ENCODE results near the gene C1RL. TPM values are rescaled to one million over a fixed set of nuclear protein-coding genes. Genes with fewer than 3 reads are reported as not detected.

Gene C1RL
- total RNA-seq, 4 donors from 2014 or later: 38.1 to 42.3 (median 40.4) TPM

DNA sequence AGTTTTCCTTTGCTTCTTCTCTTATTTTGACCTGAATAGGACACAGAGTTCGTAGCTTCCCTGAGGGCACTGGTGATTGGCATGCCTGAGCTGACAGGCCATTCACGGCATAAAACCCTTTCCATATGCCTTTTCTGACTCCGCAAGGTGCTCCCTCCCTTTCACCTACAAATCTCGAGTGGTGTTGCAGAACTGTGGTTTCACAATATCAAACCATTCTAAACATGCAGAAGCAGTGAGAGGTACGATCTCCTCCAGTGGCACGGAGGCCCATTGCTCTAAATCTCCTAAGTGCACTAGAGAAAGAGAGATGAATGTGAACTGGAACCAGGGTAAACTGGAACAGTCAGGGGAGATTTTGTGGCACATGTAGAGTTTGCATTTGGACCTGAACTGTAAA lies 45.0 kb upstream of the C1RL start:
- DNase-seq (ENCODE audit: low spot score in 2 of 2): no peak
- TF ChIP-seq POLR2A (IDR thresholded peaks at IDR 0.05): no peak
- TF ChIP-seq, protein P1, sequence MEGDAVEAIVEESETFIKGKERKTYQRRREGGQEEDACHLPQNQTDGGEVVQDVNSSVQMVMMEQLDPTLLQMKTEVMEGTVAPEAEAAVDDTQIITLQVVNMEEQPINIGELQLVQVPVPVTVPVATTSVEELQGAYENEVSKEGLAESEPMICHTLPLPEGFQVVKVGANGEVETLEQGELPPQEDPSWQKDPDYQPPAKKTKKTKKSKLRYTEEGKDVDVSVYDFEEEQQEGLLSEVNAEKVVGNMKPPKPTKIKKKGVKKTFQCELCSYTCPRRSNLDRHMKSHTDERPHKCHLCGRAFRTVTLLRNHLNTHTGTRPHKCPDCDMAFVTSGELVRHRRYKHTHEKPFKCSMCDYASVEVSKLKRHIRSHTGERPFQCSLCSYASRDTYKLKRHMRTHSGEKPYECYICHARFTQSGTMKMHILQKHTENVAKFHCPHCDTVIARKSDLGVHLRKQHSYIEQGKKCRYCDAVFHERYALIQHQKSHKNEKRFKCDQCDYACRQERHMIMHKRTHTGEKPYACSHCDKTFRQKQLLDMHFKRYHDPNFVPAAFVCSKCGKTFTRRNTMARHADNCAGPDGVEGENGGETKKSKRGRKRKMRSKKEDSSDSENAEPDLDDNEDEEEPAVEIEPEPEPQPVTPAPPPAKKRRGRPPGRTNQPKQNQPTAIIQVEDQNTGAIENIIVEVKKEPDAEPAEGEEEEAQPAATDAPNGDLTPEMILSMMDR (IDR thresholded peaks at IDR 0.05): no peak
- WGBS, 2 donors: 53 to 66% methylated on average over 6 of the region's 6 CpGs
- intact Hi-C loops (cut with DNase I; ENCODE audit: low total_unique reads): no loop called here
- H3K4me3 ChIP-seq (ENCODE audit: low read depth, poor library complexity, severe bottlenecking): no peak overlapping the region

DNA sequence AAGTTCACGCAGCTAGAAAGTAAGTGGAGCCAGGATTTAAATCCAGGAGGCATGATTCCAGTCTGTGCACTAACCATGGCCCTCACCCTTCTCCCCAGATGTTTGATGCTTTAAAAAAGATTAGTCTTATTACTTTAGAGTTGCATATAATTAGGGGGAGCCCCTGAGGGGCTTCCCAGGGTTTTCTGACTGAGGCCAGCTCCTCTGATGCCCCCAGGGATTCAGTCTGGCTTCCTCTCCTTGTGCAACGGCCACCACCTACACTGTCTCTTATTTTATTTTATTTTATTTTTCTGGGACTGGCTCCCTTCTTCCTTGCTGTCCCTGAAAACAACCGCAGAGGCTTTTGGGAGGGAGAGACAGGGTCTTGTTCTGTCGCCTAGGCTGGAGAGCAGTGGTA lies 43.8 kb upstream of the C1RL start:
- 79% methylated on average over 4 of the region's 4 CpGs for WGBS, 2 donors
- intact Hi-C loops (cut with DNase I; ENCODE audit: low total_unique reads): no loop called here
- no peak for TF ChIP-seq POLR2A (IDR thresholded peaks at IDR 0.05)
- TF ChIP-seq, protein P1 (IDR thresholded peaks at IDR 0.05): no peak
- H3K4me3 ChIP-seq (ENCODE audit: low read depth, poor library complexity, severe bottlenecking): no peak overlapping the region
- no peak for DNase-seq (ENCODE audit: low spot score in 2 of 2)

DNA sequence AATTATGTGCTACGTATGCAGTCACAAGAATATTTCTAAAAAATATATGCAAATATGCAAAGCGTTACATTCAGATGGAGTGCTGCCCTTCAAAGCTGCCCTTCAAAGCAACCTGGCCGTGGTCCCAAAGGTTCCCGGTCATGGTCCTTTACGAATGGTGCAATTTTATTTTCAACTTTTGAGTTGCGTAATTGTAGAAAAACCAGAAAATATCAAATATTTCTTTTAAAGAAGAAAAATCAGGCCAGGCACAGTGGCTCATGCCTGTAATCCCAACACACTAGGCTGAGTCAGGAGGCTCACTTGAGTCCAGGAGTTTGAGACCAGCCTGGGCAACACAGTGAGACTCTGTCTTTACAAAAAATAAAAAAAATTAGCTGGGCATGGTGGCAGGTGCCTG lies 42.5 kb upstream of the C1RL start:
- DNase-seq (ENCODE audit: low spot score in 2 of 2): no peak
- H3K4me3 ChIP-seq (ENCODE audit: low read depth, poor library complexity, severe bottlenecking): no peak overlapping the region
- intact Hi-C loops (cut with DNase I; ENCODE audit: low total_unique reads): no loop called here
- TF ChIP-seq, protein P1 (IDR thresholded peaks at IDR 0.05): no peak
- no peak for TF ChIP-seq POLR2A (IDR thresholded peaks at IDR 0.05)
- 94% methylated on average over 6 of the region's 6 CpGs for WGBS, 2 donors

DNA sequence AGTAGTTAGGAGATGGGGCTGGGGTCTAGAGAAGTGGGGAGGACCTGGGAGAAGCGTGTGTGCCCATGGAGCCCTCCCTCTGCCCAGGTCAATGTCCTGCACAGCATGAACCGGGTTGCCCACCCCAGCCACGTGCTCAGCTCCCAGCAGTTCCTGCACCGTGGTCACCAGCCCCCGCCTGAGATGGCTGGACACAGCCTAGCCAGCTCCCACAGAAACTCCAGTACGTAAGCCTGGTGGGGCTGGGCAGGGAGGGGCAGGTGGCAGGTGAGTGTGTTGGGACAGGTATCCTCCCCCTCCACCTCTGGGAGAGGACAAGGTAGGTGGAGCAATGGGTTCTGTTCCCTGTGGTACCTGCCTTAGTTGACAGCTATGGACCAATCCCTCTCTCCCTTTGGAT lies 41.8 kb upstream of the C1RL start:
- 86 to 93% methylated on average over 6 of the region's 6 CpGs for WGBS, 2 donors
- no peak for DNase-seq (ENCODE audit: low spot score in 2 of 2)
- intact Hi-C loops (cut with DNase I; ENCODE audit: low total_unique reads): no loop called here
- TF ChIP-seq POLR2A (IDR thresholded peaks at IDR 0.05): no peak
- TF ChIP-seq, protein P1 (IDR thresholded peaks at IDR 0.05): no peak
- H3K4me3 ChIP-seq (ENCODE audit: low read depth, poor library complexity, severe bottlenecking): no peak overlapping the region

DNA sequence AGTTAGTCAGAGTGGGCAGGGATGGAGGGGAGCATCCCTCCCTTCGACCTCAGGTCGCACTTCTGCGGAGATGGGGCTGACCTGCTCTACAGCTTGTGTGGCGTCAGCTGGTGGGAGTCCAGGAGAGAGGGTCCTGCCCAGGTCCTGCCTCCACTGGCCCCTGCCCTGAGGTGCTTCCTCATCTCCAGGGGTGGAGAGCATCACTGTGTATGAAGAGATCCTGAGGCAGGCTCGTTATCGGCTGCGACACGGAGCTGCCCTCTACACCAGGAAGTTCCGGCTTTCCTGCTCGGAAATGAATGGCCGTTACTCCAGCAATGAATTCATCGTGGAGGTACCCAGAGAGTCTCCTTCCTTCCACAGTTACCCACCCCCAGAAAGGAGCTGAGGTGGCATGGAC lies 41.3 kb upstream of the C1RL start:
- WGBS, 2 donors: 89 to 94% methylated on average over 12 of the region's 12 CpGs
- TF ChIP-seq POLR2A (IDR thresholded peaks at IDR 0.05): no peak
- TF ChIP-seq, protein P1 (IDR thresholded peaks at IDR 0.05): no peak
- intact Hi-C loops (cut with DNase I; ENCODE audit: low total_unique reads): no loop called here
- DNase-seq (ENCODE audit: low spot score in 2 of 2): no peak
- no peak overlapping the region for H3K4me3 ChIP-seq (ENCODE audit: low read depth, poor library complexity, severe bottlenecking)

DNA sequence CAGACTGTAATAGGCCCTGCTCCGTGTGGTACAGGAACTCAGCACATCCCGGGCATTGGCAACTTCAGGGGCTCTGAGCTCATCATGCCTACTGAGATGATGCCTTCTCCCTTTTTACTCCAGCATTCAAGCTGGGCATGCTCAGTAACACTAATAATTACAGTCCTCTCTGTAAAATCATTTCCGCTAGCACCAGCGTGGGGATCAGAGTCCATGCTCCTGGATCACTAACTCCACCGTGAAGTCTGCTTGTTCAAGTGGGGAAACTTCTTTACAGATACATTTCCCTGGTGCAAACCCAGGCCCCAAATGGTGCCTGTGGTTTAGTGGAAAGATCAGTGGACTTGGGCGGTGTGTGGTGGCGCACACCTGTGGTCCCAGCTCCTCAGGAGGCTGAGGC lies 37.9 kb upstream of the C1RL start:
- H3K4me3 ChIP-seq (ENCODE audit: low read depth, poor library complexity, severe bottlenecking): no peak overlapping the region
- TF ChIP-seq POLR2A (IDR thresholded peaks at IDR 0.05): no peak
- TF ChIP-seq, protein P1 (IDR thresholded peaks at IDR 0.05): no peak
- DNase-seq (ENCODE audit: low spot score in 2 of 2): peak in 1 of 2 donors; percentile 49
- intact Hi-C loops (cut with DNase I; ENCODE audit: low total_unique reads): no loop called here
- 96 to 98% methylated on average over 7 of the region's 7 CpGs for WGBS, 2 donors
